Measurements from ENCODE around the gene ACE2. TPM values are rescaled to one million over a fixed set of nuclear protein-coding genes. Genes with fewer than 3 reads are reported as not detected.
A peak's percentile ranks its signal among the peaks of the same experiment; 100 is the strongest.
"Not testable (repeated sequence)": the region's sequence is repeated elsewhere in the genome, so short reads cannot be mapped to it uniquely, and the experiment has no call there.

Gene ACE2
- total RNA-seq: 0.06 TPM in 1 of 2 replicates, not detected in the other

DNA sequence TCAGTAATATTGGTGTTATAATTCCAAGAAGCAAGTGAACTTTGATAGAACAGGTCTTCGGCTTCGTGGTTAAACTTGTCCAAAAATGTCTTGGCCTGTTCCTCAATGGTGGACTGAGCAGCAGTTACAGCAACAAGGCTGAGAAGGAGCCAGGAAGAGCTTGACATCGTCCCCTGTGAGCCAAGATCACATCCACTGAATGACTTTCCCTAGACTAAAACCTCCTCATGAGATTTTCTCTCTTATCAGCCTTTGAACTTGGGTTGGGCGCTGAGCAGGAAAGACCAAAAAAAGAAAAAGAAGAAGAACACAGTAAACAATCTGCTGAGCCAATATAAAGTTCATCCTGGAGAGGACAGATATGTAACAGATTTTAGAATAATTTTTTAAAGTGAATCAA, at the start of gene ACE2:
TSS of gene ACE2 (minus strand) at position 216 of the 400 bp plus-strand sequence. CDS start at position 167, 49 bp downstream.
- no peak within 1 kb of the TSS for H3K4me3 ChIP-seq (ENCODE audit: low read depth, low read length)
- DNase-seq (ENCODE audit: low read depth): no peak
- no peak for TF ChIP-seq CTCF (conservative IDR thresholded peaks at IDR 0.05; ENCODE audit: low read depth, low read length)

GRCh38 chrX:15647510-15647909, 46.8 kb upstream of the ACE2 start:
- DNase-seq (ENCODE audit: low read depth); H3K4me3 ChIP-seq (ENCODE audit: low read depth, low read length): not testable (repeated sequence)

DNA sequence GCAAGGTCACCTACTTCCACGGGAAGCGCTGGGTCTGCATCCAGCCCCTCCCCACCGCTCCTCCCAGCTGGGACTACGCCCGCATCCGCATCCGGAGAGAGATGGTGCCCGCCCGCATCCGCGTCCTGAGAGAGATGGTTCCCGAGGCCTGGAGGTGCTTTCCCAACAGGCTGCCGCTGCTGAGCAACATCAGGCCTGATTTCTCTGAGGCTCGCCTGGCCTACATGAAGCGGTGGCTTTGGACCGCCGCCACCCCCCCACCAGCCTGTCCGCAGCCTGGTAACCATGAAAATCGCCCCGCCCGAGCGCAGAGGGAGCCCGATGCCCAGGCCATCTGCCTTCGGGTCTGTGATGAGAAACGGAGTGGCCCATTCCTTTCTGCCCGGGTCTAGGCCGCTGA, 45.8 kb upstream of the ACE2 start:
- no peak for DNase-seq (ENCODE audit: low read depth)
- TF ChIP-seq CTCF (conservative IDR thresholded peaks at IDR 0.05; ENCODE audit: low read depth, low read length): no peak
- H3K4me3 ChIP-seq (ENCODE audit: low read depth, low read length): no peak overlapping the region

DNA sequence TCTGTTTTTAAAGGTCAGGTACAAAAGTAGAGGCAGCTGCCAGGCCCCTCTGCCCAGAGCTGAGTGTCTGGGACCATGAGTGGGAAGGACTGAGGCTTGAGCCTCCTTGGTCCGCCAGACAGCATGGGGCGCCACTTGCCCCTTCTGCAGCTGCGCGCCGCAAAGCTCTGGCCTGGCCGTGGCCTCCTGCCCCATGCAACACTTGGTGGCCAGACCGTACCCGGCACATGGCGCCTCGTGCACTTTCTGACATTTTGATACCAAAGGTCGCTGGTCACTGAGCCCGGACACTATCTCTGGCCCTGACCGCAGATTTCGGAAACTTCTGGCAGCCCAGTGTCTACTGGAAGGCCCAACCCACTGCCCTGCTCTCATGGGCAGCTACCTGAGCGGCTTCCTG, 45.3 kb upstream of the ACE2 start:
- no peak for DNase-seq (ENCODE audit: low read depth)
- H3K4me3 ChIP-seq (ENCODE audit: low read depth, low read length): no peak overlapping the region
- TF ChIP-seq CTCF (conservative IDR thresholded peaks at IDR 0.05; ENCODE audit: low read depth, low read length): no peak

- no peak overlapping the region for H3K4me3 ChIP-seq (ENCODE audit: low read depth, low read length)
- peak; percentile 25 for TF ChIP-seq CTCF (conservative IDR thresholded peaks at IDR 0.05; ENCODE audit: low read depth, low read length)
- no peak for DNase-seq (ENCODE audit: low read depth)
Observed at GRCh38 chrX:15645266-15645665, 44.5 kb upstream of the ACE2 start.

GRCh38 chrX:15644560-15644872, 43.8 kb upstream of the ACE2 start:
- no peak for DNase-seq (ENCODE audit: low read depth)
- no peak overlapping the region for H3K4me3 ChIP-seq (ENCODE audit: low read depth, low read length)
- no peak for TF ChIP-seq CTCF (conservative IDR thresholded peaks at IDR 0.05; ENCODE audit: low read depth, low read length)

DNA sequence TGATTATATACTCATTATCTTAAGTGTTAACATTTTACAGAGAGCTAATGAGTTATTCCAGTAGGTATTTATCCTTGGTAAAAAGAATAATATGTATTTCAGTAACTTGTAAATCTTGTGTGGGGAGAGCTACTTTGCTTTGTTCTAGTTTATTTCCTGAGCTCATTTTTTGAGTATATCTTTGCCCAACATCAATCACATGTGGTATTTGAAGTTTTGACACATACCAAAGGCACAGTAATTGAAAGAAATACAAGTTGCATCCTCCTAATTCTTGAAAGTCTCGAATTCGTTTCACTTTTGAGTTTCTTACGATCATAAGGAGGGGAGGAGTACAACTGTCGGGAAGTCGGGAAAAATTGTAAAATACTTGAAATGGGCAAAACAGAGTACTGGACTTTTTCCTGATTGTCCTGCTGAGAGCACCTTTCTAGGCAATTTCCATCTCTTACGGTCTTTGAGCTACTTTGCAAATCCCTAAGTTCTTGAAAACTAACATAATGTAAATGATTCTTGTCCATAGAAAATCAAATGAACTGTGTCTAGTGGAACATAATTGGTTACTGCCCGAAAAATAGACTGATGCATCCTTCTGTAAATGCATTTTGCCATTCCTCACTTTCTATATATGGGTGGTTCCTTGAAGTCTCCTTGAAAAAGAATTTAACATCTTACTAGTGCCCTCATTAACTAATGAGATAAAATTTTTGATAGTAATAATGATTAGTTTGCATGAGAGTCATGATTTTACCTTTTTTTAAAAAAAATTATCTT, 43.2 kb upstream of the ACE2 start:
- DNase-seq (ENCODE audit: low read depth): no peak
- H3K4me3 ChIP-seq (ENCODE audit: low read depth, low read length): no peak overlapping the region
- TF ChIP-seq CTCF (conservative IDR thresholded peaks at IDR 0.05; ENCODE audit: low read depth, low read length): no peak

Data from epithelial cell of proximal tubule (primary cell).